Activated T-cell treated with anti-CD3 and anti-CD28 coated beads, Interleukin-2, amount 50 U/mL, for 4 hours (primary cell): ENCODE data around the gene CARS1. TPM values are rescaled to one million over a fixed set of nuclear protein-coding genes. Genes with fewer than 3 reads are reported as not detected.

Experiments
- ATAC-seq, 2 donors: fragments of 200-7000 bp; cut with Tn5 transposase; one replicate each; pipeline ENCODE4 v1.10.0; 2021
- DNase-seq: peaks from one replicate; pipeline ENCODE4 v3.0.0-alpha.2; 2020
- H3K27me3 Mint-ChIP-seq: one replicate; pipeline ENCODE4 v1.8.0; 2021; ENCODE audit warnings: low read depth, mixed read lengths
- H3K36me3 Mint-ChIP-seq: one replicate; pipeline ENCODE4 v1.8.0; 2022; ENCODE audit warnings: mixed read lengths; ENCODE audit not compliant: insufficient read depth
- H3K4me1 Mint-ChIP-seq: one replicate; pipeline ENCODE4 v1.8.0; 2021; ENCODE audit warnings: low read depth, mixed read lengths
- H3K4me3 Mint-ChIP-seq: one replicate; pipeline ENCODE4 v1.8.0; 2021; ENCODE audit warnings: mild to moderate bottlenecking, moderate library complexity, mixed read lengths
- H3K9me3 Mint-ChIP-seq: one replicate; pipeline ENCODE4 v1.8.0; 2021; ENCODE audit warnings: mixed read lengths
- total RNA-seq, 3 donors: library from RNA; stranded (reverse); gene quantifications; one replicate each; pipeline ENCODE4 v1.2.1, GENCODE V29; 2021

CARS1 gene
- total RNA-seq, 3 donors from 2014 or later, result 72.4 to 110 (median 88.1) TPM

GRCh38 chr11:3093281-3094191 lies 36.3 kb upstream of the CARS1 start:
- Mint-ChIP-seq H3K4me3 (no peak overlapping the region), H3K4me1 (peaks cover 1% of the 10 kb centered on the region), H3K36me3 (no peaks in the 10 kb centered on the region), H3K27me3 (peaks cover 7% of the 10 kb centered on the region), H3K9me3 (no peaks in the 10 kb centered on the region)
- ATAC-seq, result no peak
- no peak for DNase-seq

- H3K27me3 Mint-ChIP-seq, result peaks cover 7% of the 10 kb centered on the region
- no peaks in the 10 kb centered on the region for H3K36me3 Mint-ChIP-seq
- DNase-seq, result no peak
- H3K9me3 Mint-ChIP-seq, result no peaks in the 10 kb centered on the region
- H3K4me3 Mint-ChIP-seq, result no peak overlapping the region
- ATAC-seq, result no peak
- no peaks in the 10 kb centered on the region for H3K4me1 Mint-ChIP-seq
These were observed 35.4 kb upstream of the CARS1 start for GRCh38 chr11:3092603-3093141.

- Mint-ChIP-seq H3K36me3 (no peaks in the 10 kb centered on the region), H3K9me3 (no peaks in the 10 kb centered on the region), H3K27me3 (peaks cover 7% of the 10 kb centered on the region), H3K4me3 (no peak overlapping the region), H3K4me1 (no peaks in the 10 kb centered on the region)
- peak; percentile 72 for DNase-seq
- ATAC-seq, result peak; percentile 84 to 86
These were observed 34.8 kb upstream of the CARS1 start for GRCh38 chr11:3091846-3092602.

GRCh38 chr11:3091081-3091845 lies 34.0 kb upstream of the CARS1 start:
- peaks cover 7% of the 10 kb centered on the region for H3K27me3 Mint-ChIP-seq
- ATAC-seq, result no peak

GRCh38 chr11:3090096-3090901 lies 33.1 kb upstream of the CARS1 start:
- Mint-ChIP-seq H3K36me3 (no peaks in the 10 kb centered on the region), H3K4me1 (no peaks in the 10 kb centered on the region), H3K27me3 (peaks cover 3% of the 10 kb centered on the region), H3K4me3 (no peak overlapping the region), H3K9me3 (no peaks in the 10 kb centered on the region)
- ATAC-seq, result no peak
- no peak for DNase-seq

More at GRCh38 chr11:3091081-3091845, 34.0 kb upstream of the CARS1 start:
- no peaks in the 10 kb centered on the region for H3K9me3 Mint-ChIP-seq
- H3K4me1 Mint-ChIP-seq, result no peaks in the 10 kb centered on the region
- no peaks in the 10 kb centered on the region for H3K36me3 Mint-ChIP-seq
- no peak overlapping the region for H3K4me3 Mint-ChIP-seq
- DNase-seq, result no peak

GRCh38 chr11:3089236-3090061 lies 32.2 kb upstream of the CARS1 start:
- DNase-seq, result no peak
- H3K4me1 Mint-ChIP-seq, result no peaks in the 10 kb centered on the region
- H3K36me3 Mint-ChIP-seq, result no peaks in the 10 kb centered on the region
- no peaks in the 10 kb centered on the region for H3K9me3 Mint-ChIP-seq
- ATAC-seq, result no peak
- no peak overlapping the region for H3K4me3 Mint-ChIP-seq
- H3K27me3 Mint-ChIP-seq, result peaks cover 3% of the 10 kb centered on the region

- Mint-ChIP-seq H3K9me3 (no peaks in the 10 kb centered on the region), H3K4me3 (no peak overlapping the region)
These were observed 31.6 kb upstream of the CARS1 start for GRCh38 chr11:3088806-3089205.

GRCh38 chr11:3087821-3088800 lies 30.9 kb upstream of the CARS1 start:
- ATAC-seq (no peak), DNase-seq (no peak)
- Mint-ChIP-seq H3K36me3 (no peaks in the 10 kb centered on the region), H3K4me1 (no peaks in the 10 kb centered on the region), H3K4me3 (no peak overlapping the region), H3K27me3 (peaks cover 3% of the 10 kb centered on the region), H3K9me3 (no peaks in the 10 kb centered on the region)

More at GRCh38 chr11:3088806-3089205, 31.6 kb upstream of the CARS1 start:
- DNase-seq (no peak), ATAC-seq (no peak)
- Mint-ChIP-seq H3K27me3 (peaks cover 3% of the 10 kb centered on the region), H3K4me1 (no peaks in the 10 kb centered on the region), H3K36me3 (no peaks in the 10 kb centered on the region)

- ATAC-seq (no peak), DNase-seq (no peak)
- Mint-ChIP-seq H3K4me3 (no peak overlapping the region), H3K27me3 (peaks cover 3% of the 10 kb centered on the region), H3K9me3 (no peaks in the 10 kb centered on the region), H3K4me1 (no peaks in the 10 kb centered on the region), H3K36me3 (no peaks in the 10 kb centered on the region)
These were observed 30.1 kb upstream of the CARS1 start for GRCh38 chr11:3087373-3087772.

GRCh38 chr11:3086671-3087150 lies 29.5 kb upstream of the CARS1 start:
- Mint-ChIP-seq H3K4me3 (no peak overlapping the region), H3K36me3 (no peaks in the 10 kb centered on the region), H3K4me1 (no peaks in the 10 kb centered on the region), H3K9me3 (no peaks in the 10 kb centered on the region), H3K27me3 (no peaks in the 10 kb centered on the region)
- no peak for ATAC-seq
- DNase-seq, result no peak

- no peaks in the 10 kb centered on the region for H3K9me3 Mint-ChIP-seq
These were observed 28.9 kb upstream of the CARS1 start for GRCh38 chr11:3086114-3086513.

GRCh38 chr11:3085052-3085451 lies 27.8 kb upstream of the CARS1 start:
- no peak for DNase-seq

More at GRCh38 chr11:3086114-3086513, 28.9 kb upstream of the CARS1 start:
- H3K4me3 Mint-ChIP-seq, result no peak overlapping the region
- DNase-seq (no peak), ATAC-seq (no peak)
- H3K4me1 Mint-ChIP-seq, result no peaks in the 10 kb centered on the region
- no peaks in the 10 kb centered on the region for H3K36me3 Mint-ChIP-seq
- no peaks in the 10 kb centered on the region for H3K27me3 Mint-ChIP-seq

More at GRCh38 chr11:3085052-3085451, 27.8 kb upstream of the CARS1 start:
- no peaks in the 10 kb centered on the region for H3K36me3 Mint-ChIP-seq
- H3K27me3 Mint-ChIP-seq, result peaks cover 2% of the 10 kb centered on the region
- H3K4me3 Mint-ChIP-seq, result no peak overlapping the region
- no peaks in the 10 kb centered on the region for H3K4me1 Mint-ChIP-seq
- ATAC-seq, result no peak
- no peaks in the 10 kb centered on the region for H3K9me3 Mint-ChIP-seq
